ENCODE results near the gene EGR4. TPM values are rescaled to one million over a fixed set of nuclear protein-coding genes. Genes with fewer than 3 reads are reported as not detected.

The EGR4 gene
- total and polyA plus RNA-seq, 2 experiments from 2014 or later, result 0.23 TPM; not detected in 1

DNA sequence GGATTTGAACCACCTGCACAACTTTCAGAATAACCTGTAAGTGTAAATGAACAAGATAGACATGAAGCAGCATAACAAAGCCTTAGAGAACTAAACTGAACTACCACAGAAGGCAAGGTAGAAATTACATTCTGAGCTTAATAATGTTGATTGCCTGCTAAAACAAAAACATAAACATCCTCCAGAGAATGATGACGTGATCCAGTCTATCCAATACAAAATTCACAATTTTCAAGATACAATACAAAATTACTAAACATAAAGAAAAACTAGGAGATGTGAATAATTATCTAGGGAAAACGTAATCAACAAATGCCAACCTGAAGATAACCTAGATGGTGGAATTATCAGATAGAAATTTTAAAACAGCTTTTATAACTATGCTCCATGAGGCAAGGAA is 40.7 kb upstream of the EGR4 start:
- no peak for DNase-seq (ENCODE audit: low spot score)
- H3K27me3 Mint-ChIP-seq (ENCODE audit: insufficient read depth, low read depth, poor library complexity), result no peaks in the 10 kb centered on the region
- H3K27me3 ChIP-seq (ENCODE audit: insufficient read depth), result no peaks in the 10 kb centered on the region
- no peak overlapping the region for H3K27ac Mint-ChIP-seq
- TF ChIP-seq ETS1 (IDR thresholded peaks at IDR 0.05) (no peak), CTCF (conservative IDR thresholded peaks at IDR 0.05; ENCODE audit: low read depth in 2 of 2) (no peak), ZNF462 (CRISPR knock-in tag; IDR thresholded peaks at IDR 0.05) (no peak), CREB1 (CRISPR knock-in tag; IDR thresholded peaks at IDR 0.05; ENCODE audit: low read depth) (no peak), REST (IDR thresholded peaks at IDR 0.05; ENCODE audit: unreplicated experiment) (no peak), NANOG (IDR thresholded peaks at IDR 0.05; ENCODE audit: borderline replicate concordance) (no peak), EZH2 (IDR thresholded peaks at IDR 0.05; ENCODE audit: low read depth, unreplicated experiment) (no peak), STAT1 (IDR thresholded peaks at IDR 0.05; ENCODE audit: unreplicated experiment) (no peak), JUNB (IDR thresholded peaks at IDR 0.05; ENCODE audit: unreplicated experiment) (no peak)
- no peaks in the 10 kb centered on the region for H3K9me2 ChIP-seq (ENCODE audit: insufficient read depth)
- H3K4me2 ChIP-seq, result no peak overlapping the region
- no peaks in the 10 kb centered on the region for H3K79me2 ChIP-seq (replicated peaks; ENCODE audit: insufficient read depth)
- no peaks in the 10 kb centered on the region for H3K4me1 ChIP-seq (ENCODE audit: insufficient read depth)
- no peak overlapping the region for H3K4me3 Mint-ChIP-seq
- no peak overlapping the region for H2AFZ ChIP-seq
- H4K20me1 ChIP-seq (replicated peaks; ENCODE audit: insufficient read depth), result no peaks in the 10 kb centered on the region
- H3K36me3 ChIP-seq (ENCODE audit: insufficient read depth), result no peaks in the 10 kb centered on the region
- no peak overlapping the region for H3K27ac ChIP-seq (ENCODE audit: low read depth)
- ATAC-seq, result no peak
- no peaks in the 10 kb centered on the region for H3K4me1 Mint-ChIP-seq
- no peaks in the 10 kb centered on the region for H3K9me3 Mint-ChIP-seq
- no peaks in the 10 kb centered on the region for H3F3A ChIP-seq (replicated peaks; ENCODE audit: low read depth)
- no peaks in the 10 kb centered on the region for H3K36me3 Mint-ChIP-seq (ENCODE audit: low read depth)
- H3K4me3 ChIP-seq, result no peak overlapping the region

Data from GM23338 (cell line).